Measurements from ENCODE around the gene CCR6. TPM values are rescaled to one million over a fixed set of nuclear protein-coding genes. Genes with fewer than 3 reads are reported as not detected.

Gene CCR6
- polyA plus RNA-seq, 3 donors = 0.05 to 0.11 (median 0.09) TPM

DNA sequence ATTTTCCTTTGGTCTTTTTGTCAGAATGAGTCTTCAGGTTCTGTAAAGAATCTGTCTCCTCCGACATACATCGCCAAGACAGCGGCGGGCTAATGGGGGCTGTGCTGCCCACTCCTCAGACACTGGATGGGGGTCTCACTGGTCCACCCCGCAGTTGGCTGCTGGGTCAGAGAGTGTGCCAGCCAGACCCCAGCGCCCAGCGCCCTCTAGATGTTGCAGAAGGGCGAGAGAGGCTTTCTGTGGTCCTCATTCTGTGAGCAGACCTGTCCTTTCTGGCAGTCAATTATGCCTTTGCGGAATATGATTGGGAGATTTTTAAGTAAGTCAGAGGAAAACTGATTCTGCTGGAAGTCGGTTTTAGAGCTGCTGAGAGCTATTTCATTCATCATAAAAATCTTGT is 7.8 kb upstream of the CCR6 start:
- 84 to 86% (median 85%) methylated on average over 10 of the region's 10 CpGs for WGBS, 3 donors
- H3K27ac ChIP-seq (ENCODE audit: low read depth, low read length) = no peak overlapping the region

DNA sequence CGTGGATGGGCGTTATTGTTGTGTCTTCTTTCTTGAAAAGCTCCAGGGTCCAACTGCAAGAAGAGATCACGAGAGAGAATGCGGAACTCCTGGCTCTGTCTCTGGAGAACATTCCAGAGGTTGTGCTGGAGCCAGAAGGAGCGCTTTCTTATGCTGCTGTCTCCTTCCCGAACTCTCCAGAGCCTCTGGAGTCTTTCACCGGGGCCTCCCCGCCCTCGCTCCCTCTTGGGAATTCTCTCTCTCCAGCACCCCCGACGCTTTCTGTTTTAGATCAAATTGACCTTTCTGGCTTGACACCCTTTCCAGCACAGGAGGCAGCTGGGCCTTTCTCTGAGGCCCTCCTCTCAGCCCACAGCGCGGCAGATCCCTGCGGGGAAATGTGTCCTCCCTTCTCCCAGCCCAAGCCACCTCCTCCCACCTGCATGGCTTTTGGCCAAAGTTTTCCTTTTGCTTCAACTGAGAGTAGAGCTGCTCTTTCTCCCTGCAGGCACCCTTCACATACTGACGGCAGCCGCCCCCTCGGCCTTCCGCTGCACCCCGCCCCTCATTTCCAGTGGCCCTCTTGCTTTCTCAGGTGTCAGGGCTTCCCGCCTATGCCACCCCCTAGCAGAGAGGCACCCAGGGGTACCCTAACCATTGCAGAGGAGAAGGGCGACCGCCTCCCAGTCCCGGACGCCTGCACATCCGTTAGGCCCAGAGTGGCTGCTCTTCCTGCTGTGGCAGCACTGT is 6.6 kb upstream of the CCR6 start:
- WGBS, 3 donors = 50 to 62% (median 58%) methylated on average over 25 of the region's 25 CpGs
- no peak overlapping the region for H3K27ac ChIP-seq (ENCODE audit: low read depth, low read length)

DNA sequence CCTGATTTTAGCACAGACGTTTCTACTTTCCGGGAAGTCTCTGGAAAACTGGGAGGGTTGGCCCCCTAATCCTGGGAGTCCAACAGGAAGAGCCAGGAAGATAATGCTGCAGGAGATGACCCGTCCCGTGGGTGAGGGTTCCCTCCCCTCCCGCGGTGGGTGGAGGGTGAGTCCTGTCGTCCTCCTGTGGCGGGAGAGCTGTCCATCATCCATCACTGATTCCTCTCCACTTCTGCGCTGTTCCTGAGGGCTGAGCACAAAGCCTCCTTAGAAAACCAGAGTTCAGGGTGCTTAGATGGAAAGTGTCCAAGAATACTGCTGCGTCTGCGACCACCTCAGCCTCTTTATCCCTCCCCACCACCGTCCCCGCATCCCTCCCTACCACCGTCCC is 6.1 kb upstream of the CCR6 start:
- no peak overlapping the region for H3K27ac ChIP-seq (ENCODE audit: low read depth, low read length)
- 69 to 78% (median 76%) methylated on average over 13 to 14 of the region's 14 CpGs for WGBS, 3 donors

DNA sequence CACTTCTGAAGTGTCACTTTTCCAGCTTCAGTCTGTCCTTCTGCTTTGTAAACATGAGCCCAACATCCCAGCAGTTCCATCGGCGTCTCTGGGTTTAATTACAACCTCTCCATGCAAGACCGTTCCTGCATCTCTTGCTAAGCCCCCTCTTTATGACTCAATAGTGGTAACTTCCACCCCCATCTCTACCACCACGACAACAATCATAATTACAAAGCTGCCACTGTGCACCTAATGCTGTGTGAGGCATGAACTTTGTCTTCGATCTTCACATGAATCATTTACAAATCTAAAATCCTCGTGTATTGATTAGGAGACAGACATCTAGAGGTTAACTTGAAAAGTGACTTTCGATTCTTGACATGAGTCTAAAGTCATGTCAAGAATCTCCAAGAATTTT is 4.9 kb upstream of the CCR6 start:
- H3K27ac ChIP-seq (ENCODE audit: low read depth, low read length) = no peak overlapping the region
- 50 to 86% (median 84%) methylated on average over 7 of the region's 7 CpGs for WGBS, 3 donors

DNA sequence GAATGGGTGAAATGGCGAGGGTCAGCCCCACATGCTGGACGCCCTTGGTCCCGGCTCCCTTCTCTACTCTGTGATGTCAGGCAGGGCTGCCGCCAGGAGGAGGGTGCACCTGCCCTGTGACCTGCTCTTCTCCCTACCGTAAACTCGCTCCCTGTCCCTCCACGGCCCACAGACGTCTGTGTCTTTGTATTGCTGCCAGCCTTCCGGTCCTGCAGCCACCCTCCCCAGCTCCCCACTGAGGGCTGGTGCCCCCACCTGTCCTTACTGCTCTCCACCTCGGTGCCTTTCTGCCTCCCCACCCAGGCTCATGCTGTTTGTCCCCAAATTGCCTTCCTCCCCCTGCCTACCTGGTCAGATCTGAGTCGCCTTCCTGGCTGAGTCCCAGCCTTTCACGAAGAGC is 4.1 kb upstream of the CCR6 start:
- H3K27ac ChIP-seq (ENCODE audit: low read depth, low read length) = no peak overlapping the region
- 82 to 91% (median 85%) methylated on average over 11 to 12 of the region's 12 CpGs for WGBS, 3 donors

DNA sequence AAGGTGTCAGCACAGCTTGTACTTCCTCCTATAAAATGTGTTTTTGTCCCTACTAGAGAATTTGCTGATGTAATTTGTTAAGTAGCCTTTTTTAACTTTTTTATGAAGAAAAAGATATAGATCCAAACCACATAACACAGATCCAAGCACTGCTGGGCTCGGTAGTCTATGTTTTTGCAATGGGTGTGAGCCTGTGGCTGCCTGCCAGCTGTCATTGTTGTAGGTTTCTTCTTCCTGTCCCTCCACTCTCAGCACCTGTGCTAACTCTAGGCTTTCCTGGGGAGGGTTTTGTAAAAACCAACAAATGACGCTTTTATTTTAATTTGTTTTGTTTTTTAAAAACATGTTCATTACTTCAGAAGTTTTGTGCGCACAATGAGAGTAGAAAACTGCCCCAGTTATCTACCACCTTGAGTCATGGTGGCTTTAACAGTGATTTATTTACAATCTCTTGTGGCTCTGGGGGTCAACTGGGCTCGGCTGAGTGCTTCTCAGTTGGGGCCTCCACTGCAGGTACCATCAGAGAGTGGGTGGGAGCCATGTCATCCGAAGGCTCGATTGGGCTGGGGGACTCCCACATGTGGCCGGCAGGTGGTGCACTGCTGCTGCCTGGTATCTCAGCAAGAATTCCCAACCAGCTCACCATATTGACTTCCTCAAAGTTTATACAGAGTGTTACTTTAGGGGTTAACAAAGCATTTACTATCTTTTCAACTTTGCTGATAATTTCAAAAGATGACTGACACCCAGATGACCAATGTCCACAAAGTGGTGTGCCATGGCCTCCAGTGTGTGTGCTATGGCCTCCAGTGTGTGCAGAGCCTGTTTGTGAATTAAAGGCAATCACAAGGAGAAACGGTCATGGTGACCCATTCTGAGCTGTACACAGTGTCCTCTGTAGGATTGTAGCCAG is 3.0 kb upstream of the CCR6 start:
- 69 to 79% (median 75%) methylated on average over 8 of the region's 8 CpGs for WGBS, 3 donors
- H3K27ac ChIP-seq (ENCODE audit: low read depth, low read length) = no peak overlapping the region

DNA sequence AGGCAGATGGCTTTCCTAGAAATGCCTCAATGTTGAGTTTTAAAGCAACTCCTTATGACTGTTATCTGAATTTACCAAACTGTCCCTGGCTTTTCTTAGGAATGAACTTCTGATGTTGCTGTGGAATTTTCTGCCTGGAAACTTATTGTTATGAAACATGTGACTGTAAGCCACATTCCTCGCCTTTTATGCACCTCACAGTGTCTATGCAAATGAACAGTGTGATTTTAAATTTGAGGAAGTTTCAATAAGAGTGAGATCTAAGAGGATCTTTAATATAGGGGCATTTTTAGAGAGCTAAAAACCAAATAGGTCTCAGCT is 2.4 kb upstream of the CCR6 start:
- H3K27ac ChIP-seq (ENCODE audit: low read depth, low read length) = no peak overlapping the region
- 53 to 86% (median 62%) methylated on average over 1 of the region's 1 CpG for WGBS, 3 donors

DNA sequence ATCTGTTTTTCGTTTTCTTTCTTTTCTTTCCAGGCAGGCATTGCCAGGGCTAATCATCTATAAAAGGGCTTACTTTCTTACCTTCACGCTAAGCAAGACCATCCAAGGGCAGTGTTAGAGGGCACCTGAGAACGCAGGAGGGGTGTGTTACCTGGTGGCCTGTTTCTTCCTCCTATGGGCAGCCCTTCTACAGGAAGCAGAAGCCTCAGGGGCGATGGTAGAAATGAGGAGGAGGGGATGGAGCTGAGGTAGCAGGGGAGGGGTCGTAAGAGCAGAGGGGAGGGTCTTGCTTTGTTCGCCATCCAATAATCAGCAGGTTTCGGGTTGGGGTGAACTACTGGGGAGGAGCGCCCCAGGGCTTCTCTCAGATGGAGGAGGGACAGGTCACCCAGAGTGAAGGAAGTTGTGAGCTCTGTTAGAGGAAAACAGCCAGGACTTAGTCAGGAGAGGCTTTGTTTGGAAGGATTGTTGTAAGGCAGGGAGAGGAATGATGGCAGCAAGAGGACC is 1.5 kb upstream of the CCR6 start:
- 79 to 91% (median 87%) methylated on average over 8 of the region's 8 CpGs for WGBS, 3 donors
- no peak overlapping the region for H3K27ac ChIP-seq (ENCODE audit: low read depth, low read length)

DNA sequence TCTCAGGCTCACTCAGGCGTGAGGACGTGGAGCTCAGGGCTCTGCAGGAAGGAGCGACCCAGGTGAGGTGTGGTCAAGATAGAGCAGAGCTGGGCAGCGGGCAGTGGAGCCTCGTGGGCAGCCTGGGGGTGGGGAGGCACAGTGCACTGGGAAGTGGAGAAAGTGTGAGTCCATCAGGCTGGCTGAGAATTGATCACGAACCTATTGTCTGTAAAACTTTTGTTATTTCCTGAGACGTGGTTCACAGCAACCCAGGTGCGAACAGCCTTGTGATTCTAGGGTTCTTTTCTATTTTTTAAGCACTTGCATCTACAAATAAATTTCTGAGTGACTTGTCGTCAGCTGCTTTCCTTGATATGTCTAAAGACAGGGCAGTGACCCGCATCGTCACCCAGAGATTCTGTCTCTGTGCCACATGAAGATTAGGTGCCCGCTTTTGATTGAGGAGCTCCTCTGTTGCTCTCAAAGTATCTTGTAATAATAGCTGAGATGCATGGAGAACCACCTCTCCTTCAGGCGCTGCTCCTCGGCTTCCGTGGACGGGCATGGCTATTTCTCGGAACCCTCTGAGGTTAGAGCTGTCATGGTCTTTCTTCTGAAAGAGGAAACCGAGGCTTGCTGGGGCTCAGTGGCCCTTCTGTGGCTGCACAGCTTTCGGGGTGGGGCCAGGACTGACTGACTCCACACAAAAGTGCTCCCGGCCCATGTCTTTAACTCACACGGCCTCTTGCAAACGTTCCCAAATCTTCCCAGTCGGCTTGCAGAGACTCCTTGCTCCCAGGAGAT is 662 bp upstream of the CCR6 start:
- 80 to 85% (median 82%) methylated on average over 23 of the region's 23 CpGs for WGBS, 3 donors
- H3K27ac ChIP-seq (ENCODE audit: low read depth, low read length) = no peak overlapping the region

DNA sequence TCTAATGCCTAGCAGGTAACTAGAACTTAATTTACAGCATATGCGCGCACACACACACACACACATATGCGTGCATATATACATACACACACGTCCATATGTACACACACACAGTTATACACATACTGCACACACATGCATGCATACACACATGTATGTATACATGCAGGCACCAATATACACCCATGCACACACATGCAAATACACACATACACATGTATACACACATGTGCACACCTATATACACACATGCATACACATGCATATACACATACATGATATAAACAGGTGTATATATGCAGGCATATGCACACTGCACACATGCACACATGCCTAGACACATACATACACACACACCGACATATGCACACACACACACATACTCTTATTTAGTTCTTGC is 1.9 kb downstream of the CCR6 start:
- H3K27ac ChIP-seq (ENCODE audit: low read depth, low read length) = no peak overlapping the region
- 83 to 94% (median 89%) methylated on average over 5 of the region's 5 CpGs for WGBS, 3 donors

DNA sequence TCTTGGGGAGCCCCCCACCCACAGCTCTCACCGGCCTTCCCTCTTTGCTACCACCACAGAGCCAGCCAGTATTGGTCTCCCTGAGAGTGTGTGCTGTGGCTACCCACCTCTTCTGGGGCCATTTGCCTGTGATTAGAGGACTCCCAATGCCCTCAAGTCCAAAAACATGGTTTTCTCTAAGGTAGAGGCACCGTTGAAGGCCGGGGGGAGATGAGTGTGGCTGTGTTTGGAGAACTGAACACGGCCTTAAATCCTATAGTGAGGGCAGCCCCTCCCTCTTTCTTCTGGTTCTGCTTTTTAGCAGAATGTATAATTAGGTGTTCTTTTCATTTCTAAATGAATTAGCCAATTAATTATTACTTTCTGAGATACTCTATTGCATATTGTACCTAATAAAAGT is 2.5 kb downstream of the CCR6 start:
- 64 to 74% (median 67%) methylated on average over 4 of the region's 4 CpGs for WGBS, 3 donors
- H3K27ac ChIP-seq (ENCODE audit: low read depth, low read length) = no peak overlapping the region

DNA sequence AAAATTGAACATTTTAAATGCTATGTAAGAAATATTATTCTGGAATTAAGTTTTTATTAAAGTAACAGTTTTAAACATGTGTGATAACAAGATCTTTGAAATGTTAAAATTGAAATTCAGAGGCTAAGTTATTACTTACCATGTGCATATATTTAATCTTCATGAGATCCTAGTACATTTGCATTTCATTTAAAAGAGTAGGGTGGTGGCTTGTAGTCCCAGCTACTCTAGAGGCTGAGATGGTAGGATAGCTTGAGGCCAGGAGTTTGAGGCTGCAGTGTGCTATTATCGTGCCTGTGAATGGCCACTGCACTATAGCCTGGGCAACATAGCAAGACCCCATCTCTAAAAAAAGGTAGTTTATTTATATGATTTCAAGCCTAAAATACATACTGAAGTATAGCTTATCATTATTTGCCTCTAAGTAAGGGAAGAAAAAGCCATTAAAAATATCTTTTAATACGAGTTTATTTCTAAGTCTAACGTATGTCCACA is 3.0 kb downstream of the CCR6 start:
- 74 to 91% (median 81%) methylated on average over 3 of the region's 3 CpGs for WGBS, 3 donors
- no peak overlapping the region for H3K27ac ChIP-seq (ENCODE audit: low read depth, low read length)

DNA sequence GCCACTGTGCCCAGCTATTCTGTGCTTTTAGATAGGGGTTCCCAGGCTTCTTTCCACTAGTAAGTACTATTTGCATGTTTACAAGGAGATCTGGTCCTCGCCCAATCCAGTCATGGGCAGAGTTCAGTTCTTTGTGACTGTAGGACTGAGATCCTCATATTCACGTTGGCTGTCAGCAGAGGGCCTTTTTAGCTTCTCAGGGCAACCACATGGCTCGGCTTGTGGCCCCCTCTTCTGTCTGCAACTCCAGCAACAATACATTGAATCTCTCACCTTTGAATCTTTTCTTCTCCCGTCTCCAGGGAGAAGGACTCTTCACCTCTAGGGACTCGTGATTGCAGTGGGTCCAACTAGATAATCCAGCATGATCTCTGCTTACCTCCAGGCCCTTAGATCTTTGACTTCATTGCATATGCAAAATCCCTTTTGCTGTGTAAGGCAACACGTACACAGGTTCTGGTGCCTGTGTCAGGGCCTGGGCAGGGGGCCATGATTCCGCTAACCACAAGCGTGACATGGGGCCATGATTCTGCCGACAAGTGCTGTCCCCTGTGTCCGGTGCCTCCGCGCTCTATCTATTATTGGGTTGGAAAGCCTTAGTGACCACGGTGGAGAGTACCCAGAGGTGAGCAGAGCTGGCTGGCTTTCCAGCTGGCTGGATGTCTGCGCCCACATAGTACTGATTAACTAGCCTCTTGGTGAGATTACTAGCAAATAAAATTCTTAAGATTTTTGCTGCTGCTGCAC is 5.1 kb downstream of the CCR6 start:
- 73 to 89% (median 88%) methylated on average over 14 of the region's 14 CpGs for WGBS, 3 donors
- no peak overlapping the region for H3K27ac ChIP-seq (ENCODE audit: low read depth, low read length)

DNA sequence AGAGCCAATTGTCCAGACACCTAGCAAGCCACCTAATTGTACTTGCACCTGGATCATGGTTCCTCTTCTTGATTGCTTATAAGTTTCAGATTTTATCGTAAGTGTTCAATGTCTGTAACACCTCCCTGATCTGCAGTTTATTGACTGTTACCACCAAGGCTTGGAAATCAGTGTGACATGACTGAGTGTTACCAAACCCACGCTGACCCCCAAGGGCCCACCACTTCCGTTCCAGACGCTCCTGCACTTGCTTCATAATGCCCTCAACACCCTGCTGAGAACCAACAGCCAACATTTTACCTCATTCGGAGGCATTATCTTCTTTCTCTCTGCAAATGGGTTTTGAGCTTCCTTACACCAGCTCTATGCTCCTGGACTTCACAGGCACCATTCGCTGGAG is 6.3 kb downstream of the CCR6 start:
- H3K27ac ChIP-seq (ENCODE audit: low read depth, low read length) = no peak overlapping the region
- WGBS, 3 donors = 69 to 80% (median 73%) methylated on average over 6 of the region's 6 CpGs

DNA sequence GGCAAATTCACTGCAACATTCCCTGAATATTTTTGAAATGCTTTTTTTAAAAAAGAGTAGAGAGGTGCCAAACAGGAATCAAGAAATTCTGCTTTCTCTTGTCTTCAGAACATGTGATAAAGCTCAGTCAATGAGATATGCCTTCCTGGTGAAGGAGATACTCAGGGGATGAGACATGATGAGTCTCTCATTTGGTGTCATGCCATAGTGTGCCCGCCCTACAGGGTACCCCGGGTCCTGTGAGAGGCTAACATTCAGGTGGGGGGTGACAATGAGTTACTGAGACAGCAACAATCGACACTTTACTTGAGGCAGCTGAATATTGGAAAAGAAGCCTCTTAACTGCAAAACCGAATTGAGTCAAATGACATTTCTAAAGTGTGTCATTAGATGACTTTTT is 6.7 kb downstream of the CCR6 start:
- H3K27ac ChIP-seq (ENCODE audit: low read depth, low read length) = no peak overlapping the region
- WGBS, 3 donors = 77 to 85% (median 79%) methylated on average over 4 of the region's 4 CpGs

DNA sequence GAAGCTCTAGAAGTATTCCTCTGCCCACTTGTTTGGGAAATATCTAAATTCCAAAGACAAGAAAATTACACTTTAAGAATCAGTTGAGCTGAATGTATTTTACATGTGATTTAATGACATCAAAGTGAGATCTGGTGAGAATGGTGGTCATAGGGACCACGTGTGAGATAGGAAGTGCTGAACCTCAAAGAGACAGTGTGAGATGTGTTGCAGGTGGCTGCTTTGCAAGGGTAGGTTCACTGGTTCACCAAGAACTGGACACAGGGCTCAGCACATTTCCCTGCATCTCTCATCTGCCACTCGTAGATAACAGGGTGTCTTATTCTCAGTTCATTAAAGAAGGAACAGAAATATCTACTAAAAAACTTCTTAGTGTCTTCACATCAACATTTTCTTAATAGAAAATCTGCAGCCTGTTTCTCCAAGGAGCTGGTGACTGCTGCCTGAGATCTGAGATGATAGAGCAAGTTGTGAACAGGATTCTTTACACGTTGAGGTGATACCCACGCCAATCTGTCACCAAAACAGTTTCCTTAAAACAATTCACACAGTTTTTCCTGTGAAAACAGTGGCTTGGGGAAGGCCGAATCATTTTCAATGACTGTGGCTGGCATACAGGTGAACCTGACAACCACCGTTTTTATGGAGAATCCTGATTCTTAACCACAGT is 7.2 kb downstream of the CCR6 start:
- no peak overlapping the region for H3K27ac ChIP-seq (ENCODE audit: low read depth, low read length)
- 62 to 71% (median 63%) methylated on average over 6 of the region's 6 CpGs for WGBS, 3 donors
